ENCODE measurements around the gene PTPRM. TPM values are rescaled to one million over a fixed set of nuclear protein-coding genes. Genes with fewer than 3 reads are reported as not detected.
"Not testable (repeated sequence)": the region's sequence is repeated elsewhere in the genome, so short reads cannot be mapped to it uniquely, and the experiment has no call there.

PTPRM gene
- total RNA-seq, 2 experiments from 2014 or later = 2.1 to 3.0 TPM

- Mint-ChIP-seq H3K27ac (no peak overlapping the region), H3K27me3 (no peaks in the 10 kb centered on the region), H3K36me3 (ENCODE audit: low read depth) (no peaks in the 10 kb centered on the region), H3K4me1 (ENCODE audit: low read depth) (no peaks in the 10 kb centered on the region), H3K4me3 (no peak overlapping the region), H3K9me3 (no peaks in the 10 kb centered on the region)
- CTCF ChIA-PET = no interaction called here
- POLR2A ChIA-PET = no interaction called here
- DNase-seq = no peak
- ATAC-seq = no peak
- intact Hi-C loops (cut with micrococcal nuclease) = no loop called here
- TF ChIP-seq CTCF (IDR thresholded peaks at IDR 0.05) = no peak
Measured at GRCh38 chr18:8433323-8433722, 866.2 kb downstream of the PTPRM start.

- DNase-seq (no peak), ATAC-seq (no peak)
- no peaks in the 10 kb centered on the region for H3K36me3 Mint-ChIP-seq (ENCODE audit: low read depth)
- no peak overlapping the region for H3K27ac Mint-ChIP-seq
- H3K4me1 Mint-ChIP-seq (ENCODE audit: low read depth) = no peaks in the 10 kb centered on the region
- no peaks in the 10 kb centered on the region for H3K9me3 Mint-ChIP-seq
- intact Hi-C loops (cut with micrococcal nuclease) = no loop called here
- POLR2A ChIA-PET = no interaction called here
- H3K27me3 Mint-ChIP-seq = no peaks in the 10 kb centered on the region
- no peak for TF ChIP-seq CTCF (IDR thresholded peaks at IDR 0.05)
- H3K4me3 Mint-ChIP-seq = no peak overlapping the region
- CTCF ChIA-PET = no interaction called here
Measured at GRCh38 chr18:8433771-8434170, 866.7 kb downstream of the PTPRM start.

GRCh38 chr18:8435376-8435775, 868.3 kb downstream of the PTPRM start:
- no peaks in the 10 kb centered on the region for H3K27me3 Mint-ChIP-seq
- DNase-seq = no peak
- no peak for TF ChIP-seq CTCF (IDR thresholded peaks at IDR 0.05)
- no peaks in the 10 kb centered on the region for H3K36me3 Mint-ChIP-seq (ENCODE audit: low read depth)
- POLR2A ChIA-PET = no interaction called here
- no peak for ATAC-seq
- H3K27ac Mint-ChIP-seq = no peak overlapping the region
- CTCF ChIA-PET = no interaction called here
- intact Hi-C loops (cut with micrococcal nuclease) = no loop called here
- no peak overlapping the region for H3K4me3 Mint-ChIP-seq
- peaks cover 4% of the 10 kb centered on the region for H3K9me3 Mint-ChIP-seq
- H3K4me1 Mint-ChIP-seq (ENCODE audit: low read depth) = no peaks in the 10 kb centered on the region

- ChIA-PET POLR2A (interaction anchor here (0.6 kb wide), 1 partner anchor 550 kb away, joined by 3 read pairs; no protein-coding TSS in a partner anchor), CTCF (no interaction called here)
- H3K9me3 Mint-ChIP-seq = peaks cover 4% of the 10 kb centered on the region
- H3K27ac Mint-ChIP-seq = no peak overlapping the region
- no peak overlapping the region for H3K4me3 Mint-ChIP-seq
- no peak for TF ChIP-seq CTCF (IDR thresholded peaks at IDR 0.05)
- ATAC-seq (no peak), DNase-seq (no peak)
- intact Hi-C loops (cut with micrococcal nuclease) = no loop called here
- H3K36me3 Mint-ChIP-seq (ENCODE audit: low read depth) = no peaks in the 10 kb centered on the region
- H3K27me3 Mint-ChIP-seq = no peaks in the 10 kb centered on the region
- no peaks in the 10 kb centered on the region for H3K4me1 Mint-ChIP-seq (ENCODE audit: low read depth)
Measured at GRCh38 chr18:8439055-8439454, 871.9 kb downstream of the PTPRM start.

- Mint-ChIP-seq H3K4me3 (no peak overlapping the region), H3K27ac (no peak overlapping the region), H3K27me3 (peaks cover 4% of the 10 kb centered on the region), H3K4me1 (ENCODE audit: low read depth) (no peaks in the 10 kb centered on the region), H3K36me3 (ENCODE audit: low read depth) (no peaks in the 10 kb centered on the region), H3K9me3 (peaks cover 4% of the 10 kb centered on the region)
- no peak for TF ChIP-seq CTCF (IDR thresholded peaks at IDR 0.05)
- no peak for ATAC-seq
- DNase-seq = no peak
- intact Hi-C loops (cut with micrococcal nuclease) = no loop called here
- ChIA-PET POLR2A (no interaction called here), CTCF (no interaction called here)
Measured at GRCh38 chr18:8443505-8443904, 876.4 kb downstream of the PTPRM start.

- H3K27ac Mint-ChIP-seq; H3K36me3 Mint-ChIP-seq (ENCODE audit: low read depth); DNase-seq; H3K27me3 Mint-ChIP-seq; H3K9me3 Mint-ChIP-seq; H3K4me1 Mint-ChIP-seq (ENCODE audit: low read depth); CTCF ChIA-PET; ATAC-seq; POLR2A ChIA-PET; intact Hi-C loops (cut with micrococcal nuclease); H3K4me3 Mint-ChIP-seq: not testable (repeated sequence)
Measured at GRCh38 chr18:8446936-8447335, 879.8 kb downstream of the PTPRM start.

Data from activated CD8-positive, alpha-beta T cell treated with anti-CD3 and anti-CD28 coated beads for 36 hours (primary cell).